Measurements from ENCODE around the gene NRCAM. TPM values are rescaled to one million over a fixed set of nuclear protein-coding genes. Genes with fewer than 3 reads are reported as not detected.

NRCAM gene
- total RNA-seq, 2 experiments from 2014 or later: 3.4 to 7.0 TPM

- no peaks in the 10 kb centered on the region for H3K4me1 ChIP-seq (ENCODE audit: insufficient read depth, low read length)
- H3K27me3 ChIP-seq (ENCODE audit: control insufficient read depth in 1 of 2, insufficient read depth in 2 of 2, low read length in 2 of 2): no peaks in the 10 kb centered on the region
- Mint-ChIP-seq H3K4me1 (ENCODE audit: low read depth) (no peaks in the 10 kb centered on the region), H3K36me3 (ENCODE audit: low read depth) (no peaks in the 10 kb centered on the region), H3K27me3 (no peaks in the 10 kb centered on the region), H3K27ac (no peak overlapping the region), H3K4me3 (no peak overlapping the region), H3K9me3 (no peaks in the 10 kb centered on the region)
- ChIA-PET CTCF (no interaction called here), POLR2A (no interaction called here)
- H3K4me3 ChIP-seq (ENCODE audit: low read length): no peak overlapping the region
- H3K36me3 ChIP-seq (ENCODE audit: insufficient read depth, low read length): no peaks in the 10 kb centered on the region
- intact Hi-C loops (cut with DNase I, micrococcal nuclease): no loop called here
- H3K27ac ChIP-seq (ENCODE audit: low read depth in 1 of 2, low read length in 2 of 2): no peak overlapping the region
- no peaks in the 10 kb centered on the region for H3K9me3 ChIP-seq (ENCODE audit: control insufficient read depth in 1 of 2, insufficient read depth in 1 of 2, low read length in 2 of 2)
- TF ChIP-seq CTCF (IDR thresholded peaks at IDR 0.05): no peak
- DNase-seq (no peak), ATAC-seq (ENCODE audit: poor library complexity) (no peak)
These were observed 212.1 kb downstream of the NRCAM start for GRCh38 chr7:108244110-108244509.

GRCh38 chr7:108239501-108240225, 216.6 kb downstream of the NRCAM start:
- H3K36me3 Mint-ChIP-seq (ENCODE audit: low read depth): no peaks in the 10 kb centered on the region
- no peak overlapping the region for H3K27ac Mint-ChIP-seq
- H3K36me3 ChIP-seq (ENCODE audit: insufficient read depth, low read length): no peaks in the 10 kb centered on the region
- no peak overlapping the region for H3K27ac ChIP-seq (ENCODE audit: low read depth in 1 of 2, low read length in 2 of 2)
- no peak for TF ChIP-seq CTCF (IDR thresholded peaks at IDR 0.05)
- no peaks in the 10 kb centered on the region for H3K4me1 Mint-ChIP-seq (ENCODE audit: low read depth)
- no peak for ATAC-seq (ENCODE audit: poor library complexity)
- H3K27me3 ChIP-seq (ENCODE audit: control insufficient read depth in 1 of 2, insufficient read depth in 2 of 2, low read length in 2 of 2): no peaks in the 10 kb centered on the region
- DNase-seq: no peak
- no peaks in the 10 kb centered on the region for H3K4me1 ChIP-seq (ENCODE audit: insufficient read depth, low read length)
- no peaks in the 10 kb centered on the region for H3K27me3 Mint-ChIP-seq
- CTCF ChIA-PET: no interaction called here
- POLR2A ChIA-PET: no interaction called here
- no peaks in the 10 kb centered on the region for H3K9me3 ChIP-seq (ENCODE audit: control insufficient read depth in 1 of 2, insufficient read depth in 1 of 2, low read length in 2 of 2)
- intact Hi-C loops (cut with DNase I, micrococcal nuclease): no loop called here
- H3K4me3 Mint-ChIP-seq: no peak overlapping the region
- H3K4me3 ChIP-seq (ENCODE audit: low read length): no peak overlapping the region
- H3K9me3 Mint-ChIP-seq: no peaks in the 10 kb centered on the region

- Histone ChIP-seq H3K27me3 (ENCODE audit: control insufficient read depth in 1 of 2, insufficient read depth in 2 of 2, low read length in 2 of 2) (no peaks in the 10 kb centered on the region), H3K36me3 (ENCODE audit: insufficient read depth, low read length) (no peaks in the 10 kb centered on the region), H3K9me3 (ENCODE audit: control insufficient read depth in 1 of 2, insufficient read depth in 1 of 2, low read length in 2 of 2) (no peaks in the 10 kb centered on the region), H3K4me3 (ENCODE audit: low read length) (no peak overlapping the region), H3K4me1 (ENCODE audit: insufficient read depth, low read length) (no peaks in the 10 kb centered on the region), H3K27ac (ENCODE audit: low read depth in 1 of 2, low read length in 2 of 2) (no peak overlapping the region)
- no peak for TF ChIP-seq CTCF (IDR thresholded peaks at IDR 0.05)
- ChIA-PET POLR2A (no interaction called here), CTCF (no interaction called here)
- Mint-ChIP-seq H3K4me3 (no peak overlapping the region), H3K36me3 (ENCODE audit: low read depth) (no peaks in the 10 kb centered on the region), H3K4me1 (ENCODE audit: low read depth) (no peaks in the 10 kb centered on the region), H3K27me3 (no peaks in the 10 kb centered on the region), H3K9me3 (no peaks in the 10 kb centered on the region), H3K27ac (no peak overlapping the region)
- no peak for DNase-seq
- intact Hi-C loops (cut with DNase I, micrococcal nuclease): no loop called here
- ATAC-seq (ENCODE audit: poor library complexity): no peak
These were observed 219.4 kb downstream of the NRCAM start for GRCh38 chr7:108236681-108237415.
